ENCODE measurements around the gene SERPINH1. TPM values are rescaled to one million over a fixed set of nuclear protein-coding genes. Genes with fewer than 3 reads are reported as not detected.

SERPINH1 gene
- polyA plus RNA-seq, 4 donors = 8.1 to 151 (median 33.6) TPM

DNA sequence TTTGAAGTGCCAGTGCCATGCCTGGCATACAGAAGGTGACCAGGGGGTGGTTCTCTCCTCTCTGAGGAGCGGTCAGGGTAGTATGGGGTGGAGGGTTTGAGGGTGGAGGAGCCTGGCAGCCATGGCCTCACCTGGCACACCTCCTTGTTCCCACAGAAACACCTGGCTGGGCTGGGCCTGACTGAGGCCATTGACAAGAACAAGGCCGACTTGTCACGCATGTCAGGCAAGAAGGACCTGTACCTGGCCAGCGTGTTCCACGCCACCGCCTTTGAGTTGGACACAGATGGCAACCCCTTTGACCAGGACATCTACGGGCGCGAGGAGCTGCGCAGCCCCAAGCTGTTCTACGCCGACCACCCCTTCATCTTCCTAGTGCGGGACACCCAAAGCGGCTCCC, 9.6 kb downstream of the SERPINH1 start:
- 88 to 97% (median 96%) methylated on average over 14 of the region's 14 CpGs for WGBS, 3 donors
- Histone ChIP-seq H3K9me3 (ENCODE audit: control insufficient read depth in 2 of 2, insufficient read depth in 1 of 2, low read depth in 1 of 2, low read length in 1 of 2) (no peaks in the 10 kb centered on the region), H3K4me3 (ENCODE audit: low read depth in 1 of 3, low read length in 3 of 3) (no peak overlapping the region), H3K4me1 (ENCODE audit: control insufficient read depth in 3 of 3, insufficient read depth in 2 of 3, low read depth in 1 of 3, low read length in 2 of 3) (peaks cover 0 to 2% (median 1%) of the 10 kb centered on the region in 3 donors), H3K27ac (ENCODE audit: low read depth in 1 of 3, low read length in 2 of 3) (no peak overlapping the region), H3K27me3 (ENCODE audit: control insufficient read depth in 3 of 3, insufficient read depth in 3 of 3, low read length in 3 of 3) (no peaks in the 10 kb centered on the region), H3K36me3 (ENCODE audit: control insufficient read depth in 3 of 3, insufficient read depth in 2 of 3, low read depth in 1 of 3, low read length in 3 of 3) (peaks cover 14 to 84% (median 23%) of the 10 kb centered on the region in 3 donors)
- FAIRE-seq = no peak
- DNase-seq = no peak

DNA sequence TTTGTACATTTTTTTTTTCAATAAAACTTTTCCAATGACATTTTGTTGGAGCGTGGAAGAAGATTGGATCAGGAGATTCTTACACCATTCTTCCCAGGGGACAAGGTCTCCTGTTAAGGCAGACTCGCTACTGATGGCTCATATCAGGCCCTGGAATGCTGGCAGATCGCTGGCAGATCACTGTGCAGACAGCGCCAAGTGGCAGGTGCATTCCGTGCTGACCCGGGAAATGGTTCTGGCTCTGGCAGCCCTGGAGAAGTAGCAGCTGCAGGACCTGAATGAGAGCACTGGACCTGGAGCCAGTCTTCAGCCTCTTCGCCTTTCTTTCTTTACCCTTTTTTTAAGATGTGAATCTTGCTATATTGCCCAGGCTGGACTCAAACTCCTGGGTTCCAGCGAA, 10.7 kb downstream of the SERPINH1 start:
- 58 to 67% (median 64%) methylated on average over 8 of the region's 8 CpGs for WGBS, 3 donors
- H3K27me3 ChIP-seq (ENCODE audit: control insufficient read depth in 3 of 3, insufficient read depth in 3 of 3, low read length in 3 of 3) = no peaks in the 10 kb centered on the region
- DNase-seq = no peak
- no peak overlapping the region for H3K4me3 ChIP-seq (ENCODE audit: low read depth in 1 of 3, low read length in 3 of 3)
- peaks cover 0 to 6% (median 3%) of the 10 kb centered on the region in 3 donors for H3K4me1 ChIP-seq (ENCODE audit: control insufficient read depth in 3 of 3, insufficient read depth in 2 of 3, low read depth in 1 of 3, low read length in 2 of 3)
- H3K9me3 ChIP-seq (ENCODE audit: control insufficient read depth in 2 of 2, insufficient read depth in 1 of 2, low read depth in 1 of 2, low read length in 1 of 2) = no peaks in the 10 kb centered on the region
- FAIRE-seq = no peak
- H3K27ac ChIP-seq (ENCODE audit: low read depth in 1 of 3, low read length in 2 of 3) = no peak overlapping the region
- peaks cover 14 to 73% (median 23%) of the 10 kb centered on the region in 3 donors for H3K36me3 ChIP-seq (ENCODE audit: control insufficient read depth in 3 of 3, insufficient read depth in 2 of 3, low read depth in 1 of 3, low read length in 3 of 3)

- 72 to 80% (median 79%) methylated on average over 12 of the region's 12 CpGs for WGBS, 3 donors
- DNase-seq = no peak
- H3K9me3 ChIP-seq (ENCODE audit: control insufficient read depth in 2 of 2, insufficient read depth in 1 of 2, low read depth in 1 of 2, low read length in 1 of 2) = no peaks in the 10 kb centered on the region
- H3K27ac ChIP-seq (ENCODE audit: low read depth in 1 of 3, low read length in 2 of 3) = no peak overlapping the region
- peaks cover 9 to 52% (median 10%) of the 10 kb centered on the region in 3 donors for H3K36me3 ChIP-seq (ENCODE audit: control insufficient read depth in 3 of 3, insufficient read depth in 2 of 3, low read depth in 1 of 3, low read length in 3 of 3)
- no peak overlapping the region for H3K4me3 ChIP-seq (ENCODE audit: low read depth in 1 of 3, low read length in 3 of 3)
- FAIRE-seq = no peak
- H3K4me1 ChIP-seq (ENCODE audit: control insufficient read depth in 3 of 3, insufficient read depth in 2 of 3, low read depth in 1 of 3, low read length in 2 of 3) = peaks cover 0 to 6% (median 3%) of the 10 kb centered on the region in 3 donors
- H3K27me3 ChIP-seq (ENCODE audit: control insufficient read depth in 3 of 3, insufficient read depth in 3 of 3, low read length in 3 of 3) = no peaks in the 10 kb centered on the region
Observed at GRCh38 chr11:75574698-75575602, 12.9 kb downstream of the SERPINH1 start.

GRCh38 chr11:75576017-75576416, 14.0 kb downstream of the SERPINH1 start:
- peaks cover 7 to 42% (median 8%) of the 10 kb centered on the region in 3 donors for H3K36me3 ChIP-seq (ENCODE audit: control insufficient read depth in 3 of 3, insufficient read depth in 2 of 3, low read depth in 1 of 3, low read length in 3 of 3)
- H3K27ac ChIP-seq (ENCODE audit: low read depth in 1 of 3, low read length in 2 of 3) = no peak overlapping the region
- H3K4me1 ChIP-seq (ENCODE audit: control insufficient read depth in 3 of 3, insufficient read depth in 2 of 3, low read depth in 1 of 3, low read length in 2 of 3) = peaks cover 0 to 6% (median 3%) of the 10 kb centered on the region in 3 donors
- no peaks in the 10 kb centered on the region for H3K9me3 ChIP-seq (ENCODE audit: control insufficient read depth in 2 of 2, insufficient read depth in 1 of 2, low read depth in 1 of 2, low read length in 1 of 2)
- no peaks in the 10 kb centered on the region for H3K27me3 ChIP-seq (ENCODE audit: control insufficient read depth in 3 of 3, insufficient read depth in 3 of 3, low read length in 3 of 3)
- WGBS, 3 donors = 80 to 89% (median 88%) methylated on average over 5 to 6 of the region's 6 CpGs
- DNase-seq (no peak), FAIRE-seq (no peak)
- H3K4me3 ChIP-seq (ENCODE audit: low read depth in 1 of 3, low read length in 3 of 3) = no peak overlapping the region

GRCh38 chr11:75576499-75576918, 14.5 kb downstream of the SERPINH1 start:
- Histone ChIP-seq H3K9me3 (ENCODE audit: control insufficient read depth in 2 of 2, insufficient read depth in 1 of 2, low read depth in 1 of 2, low read length in 1 of 2) (no peaks in the 10 kb centered on the region), H3K27me3 (ENCODE audit: control insufficient read depth in 3 of 3, insufficient read depth in 3 of 3, low read length in 3 of 3) (no peaks in the 10 kb centered on the region), H3K27ac (ENCODE audit: low read depth in 1 of 3, low read length in 2 of 3) (peak overlapping the region in 2 of 3 donors; percentile 19 to 57), H3K4me1 (ENCODE audit: control insufficient read depth in 3 of 3, insufficient read depth in 2 of 3, low read depth in 1 of 3, low read length in 2 of 3) (peaks cover 0 to 6% (median 3%) of the 10 kb centered on the region in 3 donors), H3K4me3 (ENCODE audit: low read depth in 1 of 3, low read length in 3 of 3) (no peak overlapping the region), H3K36me3 (ENCODE audit: control insufficient read depth in 3 of 3, insufficient read depth in 2 of 3, low read depth in 1 of 3, low read length in 3 of 3) (peaks cover 2 to 38% (median 4%) of the 10 kb centered on the region in 3 donors)
- no peak for FAIRE-seq
- WGBS, 3 donors = 15 to 27% (median 16%) methylated on average over 8 of the region's 8 CpGs
- DNase-seq = peak; percentile 44 to 71

DNA sequence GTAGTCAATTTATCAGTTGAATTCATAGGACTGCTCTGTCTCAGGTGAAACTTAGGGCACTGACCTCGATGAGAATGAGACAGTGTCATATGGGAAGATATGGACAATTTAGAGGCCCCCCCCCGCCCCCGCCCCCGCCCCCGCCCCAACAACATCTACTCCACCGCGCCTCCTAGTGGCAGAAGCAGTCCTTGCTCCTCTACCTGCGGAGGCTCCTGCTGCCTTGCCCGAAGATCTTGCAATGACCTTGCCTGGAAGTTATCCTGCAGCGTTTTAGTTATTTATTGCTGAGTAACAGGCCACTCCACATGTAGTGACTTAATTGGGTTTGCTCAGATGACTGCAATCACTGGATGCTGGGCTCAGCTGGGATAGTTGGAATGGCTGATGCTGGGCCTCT, 15.2 kb downstream of the SERPINH1 start:
- FAIRE-seq = no peak
- 6 to 18% (median 9%) methylated on average over 10 of the region's 10 CpGs for WGBS, 3 donors
- H3K4me1 ChIP-seq (ENCODE audit: control insufficient read depth in 3 of 3, insufficient read depth in 2 of 3, low read depth in 1 of 3, low read length in 2 of 3) = peaks cover 0 to 7% (median 3%) of the 10 kb centered on the region in 3 donors
- no peak overlapping the region for H3K27ac ChIP-seq (ENCODE audit: low read depth in 1 of 3, low read length in 2 of 3)
- no peaks in the 10 kb centered on the region for H3K9me3 ChIP-seq (ENCODE audit: control insufficient read depth in 2 of 2, insufficient read depth in 1 of 2, low read depth in 1 of 2, low read length in 1 of 2)
- peaks cover 0 to 31% (median 0%) of the 10 kb centered on the region in 3 donors for H3K36me3 ChIP-seq (ENCODE audit: control insufficient read depth in 3 of 3, insufficient read depth in 2 of 3, low read depth in 1 of 3, low read length in 3 of 3)
- no peak overlapping the region for H3K4me3 ChIP-seq (ENCODE audit: low read depth in 1 of 3, low read length in 3 of 3)
- no peaks in the 10 kb centered on the region for H3K27me3 ChIP-seq (ENCODE audit: control insufficient read depth in 3 of 3, insufficient read depth in 3 of 3, low read length in 3 of 3)
- peak in 1 of 2 donors; percentile 69 for DNase-seq

DNA sequence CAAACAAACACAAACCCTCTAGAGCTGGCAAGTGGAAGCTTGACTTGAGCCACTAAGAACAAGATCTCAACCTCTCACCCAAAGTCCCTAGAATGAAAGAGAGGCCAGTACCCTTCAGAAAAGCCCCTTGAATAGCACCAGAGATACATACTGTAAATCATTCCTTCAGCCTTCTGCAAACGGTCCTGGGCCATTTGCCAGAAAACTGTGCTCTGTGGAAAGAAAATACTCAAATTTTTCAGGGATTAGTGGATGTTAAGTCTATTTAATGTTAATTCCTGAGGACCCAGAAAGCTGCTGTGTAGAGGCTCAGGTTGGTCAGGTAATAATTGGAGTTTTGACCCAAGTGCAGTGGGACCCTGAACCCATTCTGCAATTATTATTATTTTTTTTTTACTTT, 16.9 kb downstream of the SERPINH1 start:
- peaks cover 0 to 17% (median 3%) of the 10 kb centered on the region in 3 donors for H3K4me1 ChIP-seq (ENCODE audit: control insufficient read depth in 3 of 3, insufficient read depth in 2 of 3, low read depth in 1 of 3, low read length in 2 of 3)
- FAIRE-seq = no peak
- 12 to 19% (median 18%) methylated on average over 1 of the region's 1 CpG for WGBS, 3 donors

DNA sequence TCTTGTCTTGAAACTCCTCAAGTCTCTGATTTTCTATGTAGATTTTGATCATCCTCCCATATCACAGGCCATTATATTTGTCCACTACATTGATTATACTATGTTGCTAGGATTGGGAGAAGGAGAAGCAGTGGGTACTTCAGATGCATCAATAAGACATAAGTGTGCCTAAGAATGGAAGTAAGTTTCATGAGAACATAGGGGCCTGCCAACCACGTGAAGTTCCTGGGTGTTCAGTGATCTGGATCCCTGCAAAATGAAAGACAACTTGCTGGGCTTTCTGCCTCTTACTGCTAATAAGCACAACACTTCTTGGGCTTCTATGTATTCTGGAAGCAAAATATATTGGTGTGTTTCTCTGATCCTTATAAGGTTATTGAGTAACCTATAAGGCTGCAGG, 17.8 kb downstream of the SERPINH1 start:
- H3K4me3 ChIP-seq (ENCODE audit: low read depth in 1 of 3, low read length in 3 of 3) = no peak overlapping the region
- H3K27ac ChIP-seq (ENCODE audit: low read depth in 1 of 3, low read length in 2 of 3) = no peak overlapping the region
- H3K36me3 ChIP-seq (ENCODE audit: control insufficient read depth in 3 of 3, insufficient read depth in 2 of 3, low read depth in 1 of 3, low read length in 3 of 3) = peaks cover 0 to 7% (median 0%) of the 10 kb centered on the region in 3 donors
- H3K9me3 ChIP-seq (ENCODE audit: control insufficient read depth in 2 of 2, insufficient read depth in 1 of 2, low read depth in 1 of 2, low read length in 1 of 2) = no peaks in the 10 kb centered on the region
- no peaks in the 10 kb centered on the region for H3K27me3 ChIP-seq (ENCODE audit: control insufficient read depth in 3 of 3, insufficient read depth in 3 of 3, low read length in 3 of 3)
- WGBS, 3 donors = 59 to 82% (median 76%) methylated on average over 1 of the region's 1 CpG
- peaks cover 0 to 21% (median 3%) of the 10 kb centered on the region in 3 donors for H3K4me1 ChIP-seq (ENCODE audit: control insufficient read depth in 3 of 3, insufficient read depth in 2 of 3, low read depth in 1 of 3, low read length in 2 of 3)
- FAIRE-seq (no peak), DNase-seq (no peak)

More for the DNA sequence above, 16.9 kb downstream of the SERPINH1 start:
- Histone ChIP-seq H3K27me3 (ENCODE audit: control insufficient read depth in 3 of 3, insufficient read depth in 3 of 3, low read length in 3 of 3) (no peaks in the 10 kb centered on the region), H3K9me3 (ENCODE audit: control insufficient read depth in 2 of 2, insufficient read depth in 1 of 2, low read depth in 1 of 2, low read length in 1 of 2) (no peaks in the 10 kb centered on the region), H3K36me3 (ENCODE audit: control insufficient read depth in 3 of 3, insufficient read depth in 2 of 3, low read depth in 1 of 3, low read length in 3 of 3) (peaks cover 0 to 14% (median 0%) of the 10 kb centered on the region in 3 donors), H3K4me3 (ENCODE audit: low read depth in 1 of 3, low read length in 3 of 3) (no peak overlapping the region), H3K27ac (ENCODE audit: low read depth in 1 of 3, low read length in 2 of 3) (no peak overlapping the region)
- DNase-seq = no peak

Measured in small intestine (tissue), 7 donors.